IPS-18a (cell line): ENCODE data around the gene SLC44A1.

Experiments used
- H3K27ac ChIP-seq: one replicate; pipeline ENCODE4 v1.5.1; 2013; ENCODE audit warnings: low read length
- H3K27me3 ChIP-seq: one replicate; pipeline ENCODE4 v1.6.1; 2013; ENCODE audit warnings: mild to moderate bottlenecking, low read length; ENCODE audit not compliant: control insufficient read depth, insufficient read depth
- H3K36me3 ChIP-seq: one replicate; pipeline ENCODE4 v1.6.1; 2013; ENCODE audit warnings: low read depth, low read length; ENCODE audit not compliant: control insufficient read depth
- H3K4me1 ChIP-seq: one replicate; pipeline ENCODE4 v1.6.1; 2013; ENCODE audit warnings: low read depth, low read length; ENCODE audit not compliant: control insufficient read depth
- H3K4me3 ChIP-seq: one replicate; pipeline ENCODE4 v1.5.1; 2013; ENCODE audit warnings: low read length
- H3K9ac ChIP-seq: one replicate; pipeline ENCODE4 v1.6.1; 2013; ENCODE audit warnings: mild to moderate bottlenecking, low read length, moderate library complexity
- H3K9me3 ChIP-seq: one replicate; pipeline ENCODE4 v1.6.1; 2013; ENCODE audit warnings: low read depth, low read length; ENCODE audit not compliant: control insufficient read depth

The SLC44A1 gene

GRCh38 chr9:105328872-105329718, 84.6 kb downstream of the SLC44A1 start:
- H3K9ac ChIP-seq = no peak overlapping the region
- peaks cover 5% of the 10 kb centered on the region for H3K4me1 ChIP-seq
- no peaks in the 10 kb centered on the region for H3K9me3 ChIP-seq
- H3K4me3 ChIP-seq = no peak overlapping the region
- no peaks in the 10 kb centered on the region for H3K27me3 ChIP-seq
- H3K36me3 ChIP-seq = peaks cover 2% of the 10 kb centered on the region
- H3K27ac ChIP-seq = no peak overlapping the region

DNA sequence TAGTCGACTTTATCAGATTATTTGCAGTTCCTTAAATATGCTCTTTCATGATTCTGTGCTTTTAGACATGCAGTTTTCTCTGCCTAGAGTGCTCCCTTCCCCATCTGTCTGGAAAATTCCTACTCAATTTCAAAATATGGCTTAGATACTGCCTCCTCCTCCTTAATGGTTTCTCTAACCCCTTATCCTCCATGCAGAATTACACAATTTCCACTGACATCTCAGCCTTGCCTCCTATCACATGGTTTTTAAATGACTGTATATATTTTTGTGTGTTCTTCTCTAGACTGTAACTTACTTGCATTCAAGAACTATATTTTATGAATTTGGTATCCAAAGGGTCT, 85.2 kb downstream of the SLC44A1 start:
- H3K27me3 ChIP-seq = no peaks in the 10 kb centered on the region
- peaks cover 2% of the 10 kb centered on the region for H3K36me3 ChIP-seq
- no peak overlapping the region for H3K4me3 ChIP-seq
- H3K27ac ChIP-seq = no peak overlapping the region
- H3K9me3 ChIP-seq = no peaks in the 10 kb centered on the region
- H3K4me1 ChIP-seq = peaks cover 5% of the 10 kb centered on the region
- no peak overlapping the region for H3K9ac ChIP-seq

GRCh38 chr9:105330201-105330600, 85.8 kb downstream of the SLC44A1 start:
- Histone ChIP-seq H3K9ac (no peak overlapping the region), H3K4me3 (no peak overlapping the region), H3K9me3 (no peaks in the 10 kb centered on the region), H3K4me1 (peaks cover 5% of the 10 kb centered on the region), H3K27me3 (no peaks in the 10 kb centered on the region), H3K27ac (no peak overlapping the region), H3K36me3 (no peaks in the 10 kb centered on the region)

DNA sequence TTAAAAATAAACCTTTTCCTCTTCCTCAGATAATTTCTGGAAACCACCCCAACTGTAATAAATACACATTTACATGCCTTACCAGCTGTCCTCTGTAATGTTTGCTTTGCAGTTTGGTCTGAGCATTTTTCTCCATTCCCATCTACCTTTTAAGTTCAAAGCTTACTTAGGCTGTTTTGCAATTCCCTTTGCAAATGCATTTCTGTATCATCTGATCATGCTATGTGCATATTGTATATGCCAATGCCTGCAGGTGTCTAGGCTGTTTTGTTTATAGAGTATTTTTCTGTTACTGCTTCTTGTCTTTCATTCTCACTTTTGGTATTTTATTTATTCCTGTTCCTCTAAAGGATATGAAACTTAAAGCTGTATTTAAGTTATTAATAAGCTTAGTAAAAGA, 86.3 kb downstream of the SLC44A1 start:
- Histone ChIP-seq H3K4me3 (no peak overlapping the region), H3K27ac (no peak overlapping the region), H3K4me1 (peaks cover 5% of the 10 kb centered on the region), H3K9ac (no peak overlapping the region), H3K36me3 (peaks cover 4% of the 10 kb centered on the region), H3K27me3 (no peaks in the 10 kb centered on the region), H3K9me3 (no peaks in the 10 kb centered on the region)

- H3K27me3 ChIP-seq = no peaks in the 10 kb centered on the region
- H3K36me3 ChIP-seq = peaks cover 4% of the 10 kb centered on the region
- no peak overlapping the region for H3K9ac ChIP-seq
- H3K4me3 ChIP-seq = no peak overlapping the region
- no peaks in the 10 kb centered on the region for H3K9me3 ChIP-seq
- H3K4me1 ChIP-seq = peaks cover 5% of the 10 kb centered on the region
- no peak overlapping the region for H3K27ac ChIP-seq
These were observed 86.7 kb downstream of the SLC44A1 start for GRCh38 chr9:105331160-105331559.

GRCh38 chr9:105331755-105332154, 87.3 kb downstream of the SLC44A1 start:
- peaks cover 5% of the 10 kb centered on the region for H3K4me1 ChIP-seq
- no peak overlapping the region for H3K27ac ChIP-seq
- H3K4me3 ChIP-seq = no peak overlapping the region
- no peaks in the 10 kb centered on the region for H3K9me3 ChIP-seq
- peaks cover 10% of the 10 kb centered on the region for H3K36me3 ChIP-seq
- H3K9ac ChIP-seq = no peak overlapping the region
- no peaks in the 10 kb centered on the region for H3K27me3 ChIP-seq

- Histone ChIP-seq H3K36me3 (peaks cover 14% of the 10 kb centered on the region), H3K27me3 (no peaks in the 10 kb centered on the region), H3K4me3 (no peak overlapping the region), H3K27ac (no peak overlapping the region), H3K9me3 (no peaks in the 10 kb centered on the region), H3K9ac (no peak overlapping the region), H3K4me1 (peaks cover 5% of the 10 kb centered on the region)
These were observed 88.0 kb downstream of the SLC44A1 start for GRCh38 chr9:105332471-105332870.

DNA sequence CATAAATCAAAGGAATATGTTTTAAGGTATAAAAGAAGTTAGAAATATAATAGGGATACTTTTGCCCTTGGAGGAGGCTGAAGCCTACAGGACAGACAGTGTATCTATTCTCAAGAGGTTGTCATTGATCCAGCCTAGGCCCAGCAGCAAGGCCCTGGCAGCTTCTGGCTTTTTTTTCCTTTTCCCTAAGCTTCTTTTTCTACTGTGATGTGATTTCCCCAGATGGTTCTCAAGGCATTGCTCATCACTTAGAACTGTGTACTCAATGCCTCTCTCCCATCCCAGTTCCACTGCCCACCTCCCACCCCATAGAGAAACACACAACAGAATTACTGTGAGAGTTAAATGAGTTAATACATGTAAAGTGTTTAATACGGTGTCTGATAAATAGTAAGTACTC, 88.6 kb downstream of the SLC44A1 start:
- no peak overlapping the region for H3K27ac ChIP-seq
- H3K4me3 ChIP-seq = no peak overlapping the region
- peaks cover 14% of the 10 kb centered on the region for H3K36me3 ChIP-seq
- H3K4me1 ChIP-seq = peaks cover 5% of the 10 kb centered on the region
- H3K9ac ChIP-seq = no peak overlapping the region
- H3K9me3 ChIP-seq = no peaks in the 10 kb centered on the region
- H3K27me3 ChIP-seq = no peaks in the 10 kb centered on the region

GRCh38 chr9:105333811-105334210, 89.4 kb downstream of the SLC44A1 start:
- Histone ChIP-seq H3K27ac (no peak overlapping the region), H3K9me3 (no peaks in the 10 kb centered on the region), H3K4me3 (no peak overlapping the region), H3K4me1 (peaks cover 5% of the 10 kb centered on the region), H3K36me3 (peaks cover 14% of the 10 kb centered on the region), H3K9ac (no peak overlapping the region), H3K27me3 (no peaks in the 10 kb centered on the region)

- H3K4me1 ChIP-seq = no peaks in the 10 kb centered on the region
- H3K9me3 ChIP-seq = no peaks in the 10 kb centered on the region
- no peak overlapping the region for H3K4me3 ChIP-seq
- no peak overlapping the region for H3K9ac ChIP-seq
- no peak overlapping the region for H3K27ac ChIP-seq
- H3K27me3 ChIP-seq = no peaks in the 10 kb centered on the region
- peaks cover 14% of the 10 kb centered on the region for H3K36me3 ChIP-seq
These were observed 93.9 kb downstream of the SLC44A1 start for GRCh38 chr9:105338308-105338707.

- peaks cover 14% of the 10 kb centered on the region for H3K36me3 ChIP-seq
- no peaks in the 10 kb centered on the region for H3K4me1 ChIP-seq
- H3K9ac ChIP-seq = no peak overlapping the region
- no peak overlapping the region for H3K4me3 ChIP-seq
- H3K27me3 ChIP-seq = no peaks in the 10 kb centered on the region
- no peak overlapping the region for H3K27ac ChIP-seq
- H3K9me3 ChIP-seq = no peaks in the 10 kb centered on the region
These were observed 95.4 kb downstream of the SLC44A1 start for GRCh38 chr9:105339849-105340248.

DNA sequence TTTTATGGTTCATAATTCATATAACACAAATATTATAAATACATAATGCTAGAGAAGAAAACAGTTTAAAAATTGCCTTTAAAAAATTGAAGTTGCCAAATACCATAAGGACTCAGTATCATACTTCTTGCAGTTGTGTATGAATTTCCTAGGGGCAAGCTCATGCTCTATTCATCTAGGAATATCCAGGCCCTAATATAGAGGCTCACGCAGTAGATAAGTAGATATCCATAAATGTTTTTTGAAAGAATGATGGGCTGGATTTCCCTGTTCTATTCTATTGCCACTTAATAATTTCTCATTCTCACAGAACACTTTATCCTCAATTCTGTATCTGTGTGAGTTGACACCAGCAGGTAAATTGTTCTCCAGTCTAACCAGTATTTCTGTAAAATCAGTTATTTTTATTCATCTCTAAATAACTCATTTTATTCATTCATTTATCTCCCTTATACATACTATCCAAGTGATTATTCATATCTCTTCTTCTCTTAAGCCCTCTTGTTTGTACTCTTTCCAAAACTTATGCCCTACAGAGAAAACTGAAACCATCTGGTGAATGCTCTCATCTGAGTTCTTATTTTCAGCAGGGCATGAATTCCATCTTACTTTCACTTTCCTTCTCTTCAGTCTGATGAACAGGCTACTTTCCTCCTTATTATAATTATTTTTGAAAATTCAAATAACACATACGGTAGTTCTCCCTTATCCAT, 97.1 kb downstream of the SLC44A1 start:
- no peaks in the 10 kb centered on the region for H3K27me3 ChIP-seq
- H3K4me3 ChIP-seq = no peak overlapping the region
- no peaks in the 10 kb centered on the region for H3K9me3 ChIP-seq
- H3K27ac ChIP-seq = no peak overlapping the region
- H3K36me3 ChIP-seq = peaks cover 6% of the 10 kb centered on the region
- H3K4me1 ChIP-seq = no peaks in the 10 kb centered on the region
- H3K9ac ChIP-seq = no peak overlapping the region
